HG02642 (cell line): ENCODE data around the gene LCN1.
"Not testable (repeated sequence)": the region's sequence is repeated elsewhere in the genome, so short reads cannot be mapped to it uniquely, and the experiment has no call there.

Experiments used
- ATAC-seq: cut with Tn5 transposase; IDR thresholded peaks from one replicate; pipeline ENCODE4 v1.9.1; 2021; ENCODE audit warnings: mild to moderate bottlenecking; ENCODE audit not compliant: unreplicated experiment, poor library complexity

Gene LCN1

DNA sequence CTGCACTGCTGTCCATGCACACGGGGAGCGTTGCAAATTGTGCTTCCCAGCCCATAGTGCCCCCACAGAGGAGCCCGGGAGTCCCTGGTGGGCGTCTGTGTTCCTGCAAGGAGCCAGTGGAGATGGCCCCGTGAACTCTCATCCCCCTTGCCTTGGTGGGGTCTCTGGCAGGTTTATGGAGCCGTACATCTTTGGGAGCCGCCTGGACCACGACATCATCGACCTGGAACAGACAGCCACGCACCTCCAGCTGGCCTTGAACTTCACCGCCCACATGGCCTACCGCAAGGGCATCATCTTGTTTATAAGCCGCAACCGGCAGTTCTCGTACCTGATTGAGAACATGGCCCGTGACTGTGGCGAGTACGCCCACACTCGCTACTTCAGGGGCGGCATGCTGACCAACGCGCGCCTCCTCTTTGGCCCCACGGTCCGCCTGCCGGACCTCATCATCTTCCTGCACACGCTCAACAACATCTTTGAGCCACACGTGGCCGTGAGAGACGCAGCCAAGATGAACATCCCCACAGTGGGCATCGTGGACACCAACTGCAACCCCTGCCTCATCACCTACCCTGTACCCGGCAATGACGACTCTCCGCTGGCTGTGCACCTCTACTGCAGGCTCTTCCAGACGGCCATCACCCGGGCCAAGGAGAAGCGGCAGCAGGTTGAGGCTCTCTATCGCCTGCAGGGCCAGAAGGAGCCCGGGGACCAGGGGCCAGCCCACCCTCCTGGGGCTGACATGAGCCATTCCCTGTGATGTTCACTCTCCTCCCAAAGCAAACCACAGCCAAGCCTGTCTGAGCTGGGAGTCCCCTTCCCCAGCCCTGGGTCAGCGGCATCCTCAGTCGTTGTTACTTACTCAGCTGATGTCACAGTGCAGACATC lies 17.6 kb upstream of the LCN1 start:
- ATAC-seq: no peak

DNA sequence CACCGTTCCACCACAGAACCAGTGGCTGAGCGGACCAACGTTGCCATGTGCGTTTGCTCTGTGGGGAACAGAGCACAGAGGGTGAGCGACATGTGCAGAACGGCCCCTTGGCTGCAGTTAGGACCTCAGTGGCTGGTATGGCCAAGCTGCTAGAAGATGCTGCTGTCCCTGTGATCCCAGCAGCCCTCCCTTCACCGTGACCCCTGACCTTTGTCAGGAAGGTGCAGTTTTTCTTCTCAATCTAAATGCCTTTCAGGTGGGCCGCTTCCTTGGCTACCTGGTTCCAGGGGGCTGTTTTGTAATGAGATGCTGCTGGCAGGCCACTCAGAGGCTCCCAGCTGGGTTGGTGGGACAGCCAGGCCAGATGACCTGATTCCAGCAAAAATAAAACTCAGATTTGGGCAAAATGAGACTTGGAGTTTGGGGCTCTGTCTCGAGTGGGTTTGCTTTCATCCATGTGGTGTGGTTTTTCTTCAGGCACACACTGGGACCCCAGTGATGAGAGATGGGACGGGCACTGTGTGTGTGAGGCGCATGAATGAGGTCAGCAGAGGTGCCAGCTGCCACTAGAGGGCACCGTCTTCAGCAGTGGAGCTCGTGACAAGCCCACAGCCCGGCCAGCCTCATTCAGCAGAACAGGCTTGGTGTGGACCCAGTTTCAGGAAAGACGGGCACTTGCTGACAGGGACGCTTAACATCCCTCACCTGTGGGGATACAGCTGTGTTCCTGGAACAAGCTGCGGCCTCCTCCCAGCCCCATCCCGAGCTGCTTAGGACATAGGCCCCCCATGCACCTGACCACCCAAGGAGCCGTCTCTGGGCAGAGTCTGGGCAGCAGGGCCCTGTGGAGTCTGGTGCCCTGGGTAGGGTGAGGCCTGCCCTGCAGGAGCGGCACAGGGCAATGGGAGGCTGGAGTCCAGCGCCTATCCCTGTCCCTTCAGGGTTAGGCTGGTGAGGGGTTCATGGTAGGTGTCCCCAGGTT lies 16.7 kb upstream of the LCN1 start:
- ATAC-seq: no peak

DNA sequence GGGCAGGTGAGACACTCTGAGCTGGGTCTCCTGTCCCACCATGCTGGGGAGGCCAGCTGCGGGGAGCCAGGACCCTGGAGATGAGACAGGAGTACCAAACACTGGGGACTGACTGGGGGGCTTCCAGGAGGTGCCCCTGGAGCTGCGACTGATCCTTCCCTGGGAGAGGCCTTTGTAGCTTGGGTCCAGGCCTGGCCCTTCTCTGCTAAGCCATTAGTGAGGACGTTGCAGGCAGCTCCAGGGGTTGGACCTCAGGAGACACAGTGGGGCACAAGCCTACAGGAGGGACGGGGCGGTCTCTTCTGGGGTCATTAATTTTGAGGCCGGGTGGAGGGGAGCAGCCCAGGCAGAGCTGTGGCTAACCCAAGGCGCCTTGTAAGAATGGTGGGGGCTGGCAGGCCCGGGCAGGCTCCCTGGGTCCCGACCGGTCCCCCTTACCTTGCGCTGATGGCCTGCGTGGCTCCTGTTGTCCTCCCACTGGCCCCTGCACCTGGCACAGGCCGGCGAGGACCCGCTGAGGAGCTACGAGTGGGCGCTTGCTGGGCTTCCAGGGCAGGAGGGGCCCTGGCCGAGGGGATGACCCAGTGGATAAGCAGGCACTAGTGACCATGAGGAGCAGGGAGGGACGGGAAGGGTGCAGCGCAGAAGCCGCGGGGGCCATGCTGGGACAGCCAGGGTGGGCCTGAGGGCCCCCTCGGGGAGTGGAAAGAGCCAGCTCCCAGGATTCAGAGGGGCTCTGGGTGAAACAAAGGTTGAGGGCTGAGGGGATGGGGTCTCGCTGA lies 15.6 kb upstream of the LCN1 start:
- no peak for ATAC-seq

DNA sequence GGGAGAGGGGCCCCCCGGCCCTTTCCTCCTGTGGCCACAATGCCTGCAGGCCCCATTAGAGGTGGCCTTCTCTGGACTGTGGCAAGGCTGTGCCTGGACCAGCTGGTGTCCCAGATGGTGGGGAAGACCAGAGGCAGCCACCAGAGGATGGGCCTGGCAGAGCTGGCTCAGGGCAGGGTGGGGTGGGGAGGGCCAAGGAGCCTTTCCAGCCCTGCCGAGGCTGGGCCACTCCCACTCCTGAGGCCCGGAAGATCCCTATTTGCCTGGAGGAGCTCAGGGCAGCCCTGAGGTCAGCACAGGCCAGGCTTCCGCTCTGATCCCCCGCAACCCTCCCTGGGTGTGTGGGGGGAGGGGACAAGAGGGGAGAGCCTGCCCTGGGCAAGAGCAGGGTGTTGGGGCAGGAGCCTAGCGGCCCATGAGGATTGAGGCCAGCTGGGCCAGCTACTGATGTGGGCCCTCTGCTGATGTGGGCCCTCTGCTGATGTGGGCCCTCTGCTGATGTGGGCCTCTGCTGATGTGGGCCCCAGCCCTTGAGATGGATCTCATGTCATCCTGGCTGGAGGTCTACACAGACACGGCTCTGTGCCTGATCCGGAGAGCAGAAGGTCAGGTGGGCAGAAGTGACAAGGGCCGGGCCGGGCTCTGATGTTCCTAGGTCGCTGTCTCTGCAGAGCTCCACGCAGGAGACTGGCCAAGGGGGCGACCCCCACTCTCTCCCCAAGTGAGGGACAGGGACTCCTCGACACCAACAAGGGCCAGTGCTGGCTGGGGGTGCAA lies 14.7 kb upstream of the LCN1 start:
- no peak for ATAC-seq

DNA sequence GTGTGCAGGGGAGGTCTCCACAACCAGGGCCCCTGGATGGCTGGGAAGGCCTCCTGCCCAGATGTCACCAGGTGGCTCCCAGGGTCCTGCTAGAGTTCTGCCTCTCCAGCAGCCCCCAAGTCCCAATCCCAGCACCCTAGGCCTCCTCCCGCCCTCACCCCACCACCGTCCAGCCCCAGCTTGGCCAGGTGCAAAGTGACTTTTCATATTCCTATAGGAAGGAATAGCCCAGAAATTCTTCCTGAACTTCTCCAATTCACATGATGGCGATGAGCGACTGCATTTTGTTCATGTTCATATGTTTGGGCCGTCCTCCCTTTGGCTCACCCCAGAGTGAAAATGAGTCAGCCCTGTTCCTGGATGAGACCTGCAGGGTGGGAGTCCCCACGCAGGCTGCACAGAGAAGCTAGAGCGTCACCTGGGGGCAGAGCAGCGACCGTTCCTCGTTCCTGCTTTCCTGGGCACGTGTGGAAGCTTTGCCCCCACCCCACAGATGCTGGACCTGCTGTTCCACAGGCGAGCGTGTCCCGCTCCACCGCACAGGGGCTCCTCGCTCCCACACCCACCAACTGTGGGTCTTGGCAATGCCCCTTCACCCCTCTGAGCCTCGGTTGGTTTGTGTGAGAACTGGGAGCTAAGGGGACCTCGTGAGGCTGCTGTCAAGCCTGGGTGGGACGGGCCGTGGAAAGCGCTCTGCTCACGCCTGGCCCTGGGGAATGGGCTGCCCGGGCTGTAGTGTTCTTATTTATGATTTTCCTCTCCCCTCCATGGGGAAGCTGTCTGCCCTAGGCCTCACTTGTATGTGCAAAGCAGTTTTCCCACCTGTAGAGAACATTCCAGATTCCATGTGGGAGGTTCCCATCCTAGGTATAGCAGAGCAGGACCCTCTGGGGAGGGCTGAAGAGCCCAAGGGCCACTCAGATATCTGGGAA lies 13.9 kb upstream of the LCN1 start:
- ATAC-seq: no peak

DNA sequence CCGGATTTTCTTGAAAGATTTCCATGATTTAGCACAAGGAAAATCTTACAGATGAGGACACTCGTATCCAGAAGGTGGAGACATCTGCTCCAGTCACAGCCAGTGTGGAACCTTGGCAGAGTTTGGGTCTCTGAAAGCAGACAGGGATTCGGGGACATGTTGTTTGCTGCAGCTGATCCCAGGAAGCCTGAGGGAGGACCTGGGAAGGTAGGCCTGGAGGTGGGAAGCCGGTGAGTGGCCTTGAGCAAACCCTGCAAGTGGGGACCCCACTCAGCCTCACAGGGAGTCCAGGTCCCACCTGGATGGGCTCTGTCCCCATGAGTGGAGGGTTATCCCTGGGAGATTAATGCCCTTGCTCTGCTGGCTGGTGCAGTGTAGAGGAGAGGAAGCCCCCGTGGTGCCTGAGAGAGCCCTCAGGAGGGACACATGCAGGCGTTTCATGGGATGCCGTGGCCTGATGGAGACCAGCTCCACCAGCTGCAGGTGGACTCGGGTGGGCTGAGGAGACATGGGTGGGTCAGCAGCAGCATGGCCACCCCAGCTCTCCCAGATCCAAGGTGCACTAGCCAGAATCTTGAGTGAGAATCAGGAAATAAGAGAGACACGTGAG lies 12.9 kb upstream of the LCN1 start:
- ATAC-seq: no peak

DNA sequence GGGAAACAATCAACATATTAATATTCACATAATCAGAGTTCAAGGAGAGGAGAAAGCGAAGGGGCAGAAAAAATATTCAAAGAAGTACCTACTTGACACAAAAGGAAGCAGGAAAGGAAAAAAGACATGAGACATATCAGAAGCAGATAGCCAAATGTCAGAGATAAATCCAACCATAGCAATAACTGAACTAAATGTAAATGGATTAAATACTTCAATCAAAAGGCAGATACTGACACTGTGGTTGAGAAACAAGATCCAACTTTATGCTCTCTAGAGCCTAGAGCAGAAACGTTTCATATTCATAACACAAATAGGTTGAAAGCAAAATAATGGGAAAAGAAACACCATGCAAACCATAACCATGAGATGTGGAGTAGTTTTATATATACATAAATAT lies 11.8 kb upstream of the LCN1 start:
- ATAC-seq: no peak

DNA sequence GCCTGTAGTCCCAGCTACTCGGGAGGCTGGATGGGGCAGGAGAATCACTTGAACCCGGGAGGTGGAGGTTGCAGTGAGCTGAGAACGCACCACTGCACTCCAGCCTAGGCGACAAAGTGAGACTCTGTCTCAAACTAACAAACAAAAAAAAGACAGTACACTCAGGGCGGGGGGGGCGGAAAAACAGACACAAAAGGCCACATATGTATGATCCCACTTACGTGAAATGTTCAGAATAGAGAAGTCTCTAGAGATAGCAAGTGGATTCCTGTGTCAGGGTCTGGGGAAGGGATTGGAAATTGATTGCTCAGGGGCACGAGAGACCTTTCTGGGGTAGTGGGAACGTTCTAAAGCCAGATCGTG lies 9.0 kb upstream of the LCN1 start:
- ATAC-seq: no peak

DNA sequence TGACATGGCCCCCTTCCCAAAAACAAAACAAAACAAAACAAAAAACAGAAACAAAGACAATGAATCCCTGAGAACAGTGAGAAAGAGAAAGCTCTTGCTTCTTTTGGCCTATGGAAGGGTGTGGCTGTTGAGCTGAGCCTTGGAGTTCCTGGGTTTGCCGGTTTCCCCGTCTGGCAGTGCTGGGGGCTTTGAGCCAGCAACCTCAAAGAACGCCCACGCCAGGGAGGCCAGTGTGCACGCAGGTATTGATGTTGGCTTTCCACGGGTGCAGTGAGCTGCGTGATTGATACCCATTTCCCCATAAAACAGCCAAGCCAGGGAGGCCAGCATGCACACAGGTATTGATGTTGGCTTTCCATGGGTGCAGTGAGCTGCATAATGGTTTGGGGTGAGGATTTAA lies 8.3 kb upstream of the LCN1 start:
- no peak for ATAC-seq

DNA sequence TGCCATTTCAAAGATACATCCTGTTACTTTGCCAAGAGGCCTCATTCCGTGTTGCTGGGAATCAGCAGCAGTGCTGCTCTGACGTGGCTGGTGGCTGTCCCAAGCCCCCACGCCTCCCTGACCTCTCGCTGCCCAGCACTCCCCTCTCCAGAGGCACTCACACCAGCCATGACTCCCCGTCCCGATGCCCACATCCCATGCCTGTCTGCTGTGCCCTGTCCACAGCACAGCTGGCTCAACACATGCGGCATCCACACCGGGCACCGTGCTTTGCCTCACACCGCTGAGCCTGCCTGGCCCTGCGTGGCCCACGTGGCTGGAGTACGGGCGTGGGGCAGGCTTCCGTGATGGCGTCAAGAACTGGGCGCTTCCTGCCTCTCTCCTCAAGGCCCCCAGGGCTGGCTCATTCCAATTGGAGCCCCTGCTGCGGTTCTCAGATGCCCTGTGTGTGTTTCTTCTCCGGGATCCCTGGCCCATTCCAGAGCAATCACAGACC lies 7.8 kb upstream of the LCN1 start:
- ATAC-seq: no peak

DNA sequence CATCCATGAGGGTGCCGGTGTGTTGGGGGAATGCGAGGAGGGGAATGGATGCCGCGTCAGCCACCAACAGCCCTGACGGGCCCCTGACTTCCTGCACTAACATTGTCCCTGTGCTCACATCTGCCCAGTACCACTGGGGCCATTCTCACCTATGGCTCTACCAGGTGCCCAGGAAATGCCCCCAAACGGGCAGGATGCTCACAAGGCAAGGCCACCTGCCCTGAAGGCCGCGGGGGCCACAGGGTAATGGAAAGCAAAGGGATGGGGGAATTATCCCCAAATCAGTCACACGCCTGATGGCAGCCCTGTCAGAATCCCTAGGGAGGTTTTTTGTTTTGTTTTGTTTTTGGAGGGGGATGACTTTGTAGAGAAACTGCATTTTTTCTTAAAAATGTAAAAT lies 7.3 kb upstream of the LCN1 start:
- not testable (repeated sequence) for ATAC-seq

DNA sequence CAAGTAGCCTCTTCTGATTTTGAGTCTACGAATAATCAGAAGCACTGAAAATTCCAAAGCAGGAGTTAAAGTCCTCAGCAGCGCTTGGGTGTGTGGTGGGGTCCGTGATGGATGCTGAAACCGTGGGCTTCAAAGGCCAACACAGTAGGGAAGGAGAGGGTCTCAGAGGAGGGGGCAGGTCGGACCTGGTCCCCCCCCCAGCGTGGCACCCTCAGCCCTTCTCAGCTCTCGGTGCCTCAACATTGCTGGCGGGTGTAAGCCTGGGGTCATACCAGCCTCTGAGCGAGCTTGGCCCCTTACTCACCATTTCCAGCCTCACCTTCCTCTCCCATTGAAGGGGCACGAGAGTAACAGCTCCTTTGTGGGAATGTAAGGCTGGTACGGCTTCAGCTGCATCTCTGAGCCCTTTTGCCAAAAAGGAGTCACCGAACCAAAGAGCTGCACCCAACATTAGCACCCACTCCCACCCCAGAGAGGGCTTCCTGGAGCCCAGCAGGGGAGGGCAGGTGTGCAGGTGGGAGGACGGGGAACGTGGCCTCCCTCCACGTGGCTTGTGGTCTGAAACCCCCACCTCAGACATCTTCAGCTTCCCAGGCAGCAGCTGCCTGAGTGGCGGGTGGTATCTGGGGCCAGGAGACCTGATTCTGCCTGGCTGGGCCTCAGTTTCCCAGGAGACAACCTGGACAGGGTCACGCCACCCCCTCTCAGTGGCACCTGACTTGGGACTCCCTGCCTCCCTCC lies 6.7 kb upstream of the LCN1 start:
- no peak for ATAC-seq

DNA sequence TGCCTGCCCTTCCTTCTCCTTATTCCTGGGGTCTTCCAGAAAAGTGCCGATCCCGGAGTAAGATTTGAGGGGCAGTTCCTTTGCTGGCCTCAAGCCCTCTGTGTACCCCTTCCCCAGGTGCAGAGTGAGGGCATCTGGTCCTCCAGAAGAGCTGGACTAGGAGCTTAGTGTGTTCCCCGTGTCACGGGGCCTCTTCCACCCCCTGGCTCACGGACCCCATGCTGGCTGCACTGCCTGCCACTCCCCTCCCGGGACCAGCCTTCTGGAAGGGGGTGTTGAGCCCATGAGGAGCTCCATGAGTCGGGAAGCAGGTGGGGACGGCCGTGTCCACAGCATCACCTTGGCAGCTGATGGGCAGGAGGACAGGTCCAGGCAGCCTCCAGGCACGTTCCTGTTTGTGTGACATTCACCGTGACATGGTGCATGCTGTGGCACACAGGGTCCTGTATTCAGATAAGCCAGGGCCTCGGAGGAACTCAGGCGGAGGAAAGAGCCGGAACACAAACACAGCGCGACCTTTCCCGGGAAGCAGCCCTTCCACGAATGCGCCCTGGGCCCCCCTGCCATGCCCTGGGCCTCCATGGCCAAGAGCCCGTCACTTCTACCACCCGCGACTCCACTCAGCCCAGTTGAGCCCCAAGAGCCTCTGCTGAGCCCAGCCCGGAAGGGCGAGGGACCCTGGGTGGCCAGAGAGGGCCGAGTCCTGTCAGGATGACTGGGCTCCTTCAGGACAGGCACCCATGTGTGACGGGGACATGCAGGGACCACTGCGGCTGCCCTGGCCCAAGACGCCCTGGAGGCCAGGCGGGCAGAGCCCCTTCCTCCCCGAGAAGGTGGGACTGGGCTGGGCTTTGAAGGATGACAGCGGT lies 5.9 kb upstream of the LCN1 start:
- ATAC-seq: no peak

DNA sequence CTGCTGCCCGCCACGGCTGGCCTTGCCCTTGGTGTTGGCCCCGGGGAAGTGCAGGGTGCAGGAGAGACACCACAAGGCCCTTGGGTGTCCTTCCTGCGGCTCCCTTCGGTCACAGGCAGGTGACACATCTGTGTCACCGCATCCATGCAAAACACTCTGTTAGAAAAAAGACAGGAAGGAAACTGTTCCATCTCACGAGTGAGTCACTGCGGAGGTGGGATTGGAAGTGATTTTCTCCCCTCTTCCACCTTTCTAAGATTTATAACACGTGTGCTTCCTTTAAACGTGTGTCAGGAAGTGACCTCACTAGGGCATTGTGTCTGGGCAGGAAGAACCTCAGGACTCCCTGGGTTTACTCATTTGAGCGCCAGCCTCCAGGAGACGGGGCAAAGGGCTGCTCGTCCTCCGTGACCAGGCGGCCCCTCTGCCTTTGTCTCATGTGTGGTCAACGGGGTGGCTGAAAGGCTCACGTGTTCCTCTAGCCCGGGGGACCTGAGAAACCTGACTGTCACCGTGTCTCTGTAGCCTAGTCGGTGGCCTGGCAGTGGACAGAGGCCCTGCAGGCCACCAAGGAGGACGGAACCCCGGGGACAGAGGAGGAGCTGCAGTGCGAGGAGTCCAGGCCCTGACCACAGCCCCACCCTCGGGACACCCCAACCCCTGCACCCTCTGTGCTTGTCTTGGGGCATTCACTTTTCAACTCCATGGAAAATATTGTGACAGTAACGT lies 4.9 kb upstream of the LCN1 start:
- no peak for ATAC-seq

DNA sequence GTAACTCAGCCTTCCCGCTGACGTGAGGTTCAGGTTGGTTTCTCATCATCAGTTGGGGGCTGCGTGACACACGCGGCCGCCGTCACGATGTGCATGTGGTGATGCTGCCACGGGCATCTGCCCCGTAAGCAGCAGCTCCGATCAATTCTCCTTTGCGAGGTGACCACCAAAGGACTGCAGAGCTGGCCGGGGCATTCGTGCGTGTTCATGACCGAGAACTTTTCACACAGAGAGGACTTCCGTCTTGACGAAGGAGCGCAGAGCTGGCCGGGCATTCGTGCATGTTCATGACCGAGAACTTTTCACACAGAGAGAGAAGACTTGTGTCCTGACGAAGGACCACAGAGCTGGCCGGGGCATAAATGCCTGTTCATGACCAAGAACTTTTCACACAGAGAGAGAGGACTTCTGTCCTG lies 3.8 kb upstream of the LCN1 start:
- no peak for ATAC-seq
